Measurements from ENCODE around the gene GHRL.

GHRL gene

GRCh38 chr3:10242182-10243065 is 50.3 kb downstream of the GHRL start:
- peak; percentile 66 for DNase-seq (ENCODE audit: low read depth)

GRCh38 chr3:10240799-10241198 is 51.9 kb downstream of the GHRL start:
- no peak for DNase-seq (ENCODE audit: low read depth)

- DNase-seq (ENCODE audit: low read depth): no peak
Measured at GRCh38 chr3:10238345-10239183, 54.2 kb downstream of the GHRL start.

Data from activated T-cell treated with anti-CD3 and anti-CD28 coated beads for 1 hour (primary cell).